ENCODE results near the gene IRS1. TPM values are rescaled to one million over a fixed set of nuclear protein-coding genes. Genes with fewer than 3 reads are reported as not detected.

The IRS1 gene
- total and polyA plus RNA-seq, 4 donors = 3.1 to 36.7 (median 7.9) TPM

DNA sequence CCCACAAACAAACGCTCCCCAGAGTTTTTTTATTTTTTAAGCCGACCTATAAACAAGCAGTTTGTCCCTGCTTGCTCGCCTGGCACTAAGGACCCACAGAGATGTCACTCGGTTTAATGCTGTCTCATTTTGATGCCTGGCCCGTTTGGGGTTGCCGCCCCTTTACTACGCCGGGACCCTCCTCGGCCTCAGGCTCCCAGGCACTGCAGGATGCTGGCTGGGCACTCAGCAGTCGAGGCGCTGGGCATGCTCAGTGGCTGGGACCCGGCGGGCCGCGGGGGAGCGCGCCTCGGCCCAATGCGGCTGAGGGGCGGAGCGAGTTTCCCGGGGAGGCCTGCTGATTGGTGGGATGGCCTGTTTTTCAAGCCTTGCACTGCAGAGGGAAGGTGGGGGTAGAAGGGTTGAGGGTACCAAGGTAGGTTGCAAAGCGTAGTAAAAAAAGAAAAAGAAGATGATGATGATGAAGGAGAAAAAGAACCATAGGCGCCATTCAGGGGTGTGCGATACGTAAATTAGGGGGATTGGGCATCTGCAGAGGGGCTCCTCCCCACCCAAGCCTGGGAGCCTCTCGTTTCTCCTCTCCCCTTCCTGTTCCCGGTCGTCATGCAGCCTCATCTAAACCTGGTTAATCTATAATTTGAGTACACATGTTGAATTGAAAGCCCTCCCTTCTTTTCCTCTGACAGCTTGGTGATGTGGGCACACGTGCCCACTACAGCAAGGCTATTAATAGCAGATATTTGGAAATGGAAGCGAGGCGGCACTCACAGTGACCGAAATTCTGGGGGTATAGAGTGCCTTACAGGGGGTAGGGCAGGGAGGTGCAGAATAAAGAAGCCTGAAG, 1.5 kb upstream of the IRS1 start:
- H3K4me3 ChIP-seq = peak overlapping the region; percentile 10
- TF ChIP-seq, protein P1, sequence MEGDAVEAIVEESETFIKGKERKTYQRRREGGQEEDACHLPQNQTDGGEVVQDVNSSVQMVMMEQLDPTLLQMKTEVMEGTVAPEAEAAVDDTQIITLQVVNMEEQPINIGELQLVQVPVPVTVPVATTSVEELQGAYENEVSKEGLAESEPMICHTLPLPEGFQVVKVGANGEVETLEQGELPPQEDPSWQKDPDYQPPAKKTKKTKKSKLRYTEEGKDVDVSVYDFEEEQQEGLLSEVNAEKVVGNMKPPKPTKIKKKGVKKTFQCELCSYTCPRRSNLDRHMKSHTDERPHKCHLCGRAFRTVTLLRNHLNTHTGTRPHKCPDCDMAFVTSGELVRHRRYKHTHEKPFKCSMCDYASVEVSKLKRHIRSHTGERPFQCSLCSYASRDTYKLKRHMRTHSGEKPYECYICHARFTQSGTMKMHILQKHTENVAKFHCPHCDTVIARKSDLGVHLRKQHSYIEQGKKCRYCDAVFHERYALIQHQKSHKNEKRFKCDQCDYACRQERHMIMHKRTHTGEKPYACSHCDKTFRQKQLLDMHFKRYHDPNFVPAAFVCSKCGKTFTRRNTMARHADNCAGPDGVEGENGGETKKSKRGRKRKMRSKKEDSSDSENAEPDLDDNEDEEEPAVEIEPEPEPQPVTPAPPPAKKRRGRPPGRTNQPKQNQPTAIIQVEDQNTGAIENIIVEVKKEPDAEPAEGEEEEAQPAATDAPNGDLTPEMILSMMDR (IDR thresholded peaks at IDR 0.05; ENCODE audit: control extremely low read depth, extremely low read depth) = no peak
- DNase-seq (peak; percentile 92 to 95 (median 92)), ATAC-seq (ENCODE audit: insufficient read depth, low FRiP score) (peak; percentile 66)
- peak overlapping the region; percentile 16 to 89 for H3K27ac ChIP-seq (ENCODE audit: low read depth in 1 of 2, low read length in 1 of 2)
- H3K9me3 ChIP-seq (ENCODE audit: control insufficient read depth in 4 of 4, insufficient read depth in 3 of 4, low read length in 3 of 4) = peaks cover 0 to 4% (median 0%) of the 10 kb centered on the region in 4 donors
- peaks cover 0 to 30% (median 4%) of the 10 kb centered on the region in 5 donors for H3K4me1 ChIP-seq (ENCODE audit: control insufficient read depth in 5 of 5, insufficient read depth in 5 of 5, low read length in 5 of 5)
- no peaks in the 10 kb centered on the region for H3K27me3 ChIP-seq (ENCODE audit: control insufficient read depth in 3 of 3, insufficient read depth in 3 of 3, low read length in 2 of 3)
- whole genome bisulfite sequencing, 2 donors = 3 to 8% methylated on average over 33 of the region's 33 CpGs
- peaks cover 0 to 26% (median 4%) of the 10 kb centered on the region in 4 donors for H3K36me3 ChIP-seq (ENCODE audit: control insufficient read depth in 4 of 4, insufficient read depth in 4 of 4, low read length in 4 of 4)
- peak overlapping the region in 1 of 2 donors; percentile 81 for H3K9ac ChIP-seq (ENCODE audit: insufficient read depth in 1 of 2, low read length in 2 of 2)

DNA sequence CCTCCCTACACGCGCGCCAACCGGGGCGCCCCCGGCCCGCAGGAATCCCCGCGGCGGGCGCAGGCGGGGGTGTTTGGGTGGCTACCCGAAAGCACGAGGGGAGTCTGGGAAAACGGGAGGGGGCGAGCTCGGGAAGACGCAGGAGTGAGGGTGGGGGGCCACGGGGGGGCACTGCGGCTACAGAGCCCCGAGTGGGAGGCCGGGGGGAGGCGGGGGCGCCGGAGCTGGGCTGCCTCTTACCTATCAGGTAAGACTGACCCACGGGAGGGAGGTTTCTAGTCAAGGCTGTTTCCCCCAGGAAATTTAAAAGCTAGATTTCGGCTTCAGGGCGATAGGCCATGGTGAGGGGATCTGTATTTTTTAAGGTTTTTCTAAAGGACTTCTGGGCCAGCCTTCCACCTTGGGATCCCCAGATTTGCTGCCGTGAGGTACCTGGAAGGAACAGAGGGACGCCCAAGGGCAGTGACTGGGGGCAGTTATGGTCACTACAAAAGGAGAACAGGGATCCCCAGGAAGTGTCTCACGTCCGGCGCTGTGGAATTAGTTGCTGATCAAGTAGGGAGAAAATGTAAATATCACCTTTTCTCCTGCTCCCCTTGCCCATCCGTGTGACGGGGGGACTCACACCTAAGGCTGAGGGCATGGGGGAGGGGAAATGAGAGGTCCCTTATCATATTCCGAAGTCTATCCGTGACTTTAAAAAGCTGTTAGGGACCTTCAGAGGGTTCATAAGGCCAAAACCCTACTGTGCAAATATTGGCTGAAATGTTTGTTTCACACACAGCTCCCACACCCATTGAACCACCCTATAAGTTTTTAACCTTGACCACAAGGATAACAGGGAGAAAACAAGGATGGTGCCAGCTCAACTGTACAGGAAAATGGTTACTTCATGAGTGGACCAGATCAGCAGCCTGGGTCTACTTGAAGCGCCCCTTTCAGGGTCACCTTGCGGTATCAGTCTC, 638 bp upstream of the IRS1 start:
- Histone ChIP-seq H3K4me3 (no peak overlapping the region), H3K27me3 (ENCODE audit: control insufficient read depth in 3 of 3, insufficient read depth in 3 of 3, low read length in 2 of 3) (no peaks in the 10 kb centered on the region), H3K36me3 (ENCODE audit: control insufficient read depth in 4 of 4, insufficient read depth in 4 of 4, low read length in 4 of 4) (peaks cover 0 to 35% (median 8%) of the 10 kb centered on the region in 4 donors), H3K4me1 (ENCODE audit: control insufficient read depth in 5 of 5, insufficient read depth in 5 of 5, low read length in 5 of 5) (peaks cover 0 to 39% (median 10%) of the 10 kb centered on the region in 5 donors), H3K27ac (ENCODE audit: low read depth in 1 of 2, low read length in 1 of 2) (peak overlapping the region; percentile 18 to 89), H3K9ac (ENCODE audit: insufficient read depth in 1 of 2, low read length in 2 of 2) (peak overlapping the region in 1 of 2 donors; percentile 81), H3K9me3 (ENCODE audit: control insufficient read depth in 4 of 4, insufficient read depth in 3 of 4, low read length in 3 of 4) (peaks cover 0 to 4% (median 0%) of the 10 kb centered on the region in 4 donors)
- WGBS, 2 donors = 4% methylated on average over 31 to 39 of the region's 39 CpGs
- ATAC-seq (ENCODE audit: insufficient read depth, low FRiP score) (no peak), DNase-seq (peak in 2 of 3 donors; percentile 52 to 56)
- TF ChIP-seq, protein P1 (IDR thresholded peaks at IDR 0.05; ENCODE audit: control extremely low read depth, extremely low read depth) = no peak

DNA sequence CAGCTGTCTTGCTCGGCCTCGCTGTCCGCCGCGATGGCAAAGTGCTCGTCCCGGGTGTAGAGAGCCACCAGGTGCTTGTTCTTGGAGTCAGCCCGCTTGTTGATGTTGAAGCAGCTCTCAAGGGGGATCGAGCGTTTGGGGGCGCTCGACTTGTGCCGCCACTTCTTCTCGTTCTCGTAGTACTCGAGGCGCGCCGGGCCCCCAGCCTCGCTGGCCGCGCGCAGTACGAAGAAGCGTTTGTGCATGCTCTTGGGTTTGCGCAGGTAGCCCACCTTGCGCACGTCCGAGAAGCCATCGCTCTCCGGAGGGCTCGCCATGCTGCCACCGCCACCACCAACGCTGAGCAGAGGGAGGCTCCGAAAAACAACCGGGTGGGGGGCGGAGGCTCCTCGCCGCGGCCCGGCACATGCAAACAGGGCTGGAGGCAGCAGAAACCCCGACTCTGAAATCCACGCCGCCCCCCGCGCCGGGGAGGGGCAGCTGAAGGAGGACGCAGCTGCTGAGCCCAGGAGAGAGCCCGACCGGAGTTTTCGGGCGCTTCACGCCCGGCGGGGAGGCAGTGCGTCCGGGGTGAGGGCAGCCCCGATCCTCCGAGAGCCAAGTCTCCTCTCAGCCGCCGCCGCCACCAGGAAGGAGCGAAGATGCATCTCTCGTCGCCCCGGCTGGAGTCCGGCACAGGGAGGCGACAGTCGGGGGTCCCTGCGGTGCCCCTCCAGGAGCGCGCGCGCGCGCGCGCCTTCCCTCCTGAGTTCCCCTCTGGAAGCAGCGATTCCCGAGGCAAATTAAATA, 1.0 kb downstream of the IRS1 start:
- H3K27me3 ChIP-seq (ENCODE audit: control insufficient read depth in 3 of 3, insufficient read depth in 3 of 3, low read length in 2 of 3) = no peaks in the 10 kb centered on the region
- peak overlapping the region; percentile 39 to 97 for H3K9ac ChIP-seq (ENCODE audit: insufficient read depth in 1 of 2, low read length in 2 of 2)
- WGBS, 2 donors = 2 to 6% methylated on average over 78 to 80 of the region's 80 CpGs
- no peak for ATAC-seq (ENCODE audit: insufficient read depth, low FRiP score)
- peaks cover 0 to 45% (median 13%) of the 10 kb centered on the region in 4 donors for H3K36me3 ChIP-seq (ENCODE audit: control insufficient read depth in 4 of 4, insufficient read depth in 4 of 4, low read length in 4 of 4)
- TF ChIP-seq, protein P1 (IDR thresholded peaks at IDR 0.05; ENCODE audit: control extremely low read depth, extremely low read depth) = no peak
- H3K9me3 ChIP-seq (ENCODE audit: control insufficient read depth in 4 of 4, insufficient read depth in 3 of 4, low read length in 3 of 4) = peaks cover 0 to 4% (median 0%) of the 10 kb centered on the region in 4 donors
- peak overlapping the region; percentile 64 for H3K4me3 ChIP-seq
- H3K4me1 ChIP-seq (ENCODE audit: control insufficient read depth in 5 of 5, insufficient read depth in 5 of 5, low read length in 5 of 5) = peaks cover 0 to 47% (median 13%) of the 10 kb centered on the region in 5 donors
- peak overlapping the region; percentile 74 to 89 for H3K27ac ChIP-seq (ENCODE audit: low read depth in 1 of 2, low read length in 1 of 2)
- DNase-seq = peak; percentile 72 to 77 (median 76)

Data from lung (tissue), 12 donors.